GM12878 (cell line): Measurements from ENCODE around the gene SPTBN1. TPM values are rescaled to one million over a fixed set of nuclear protein-coding genes. Genes with fewer than 3 reads are reported as not detected.
A peak's percentile ranks its signal among the peaks of the same experiment; 100 is the strongest.

ENCODE experiments used
- ATAC-seq: fragments of 200-7000 bp; cut with Tn5 transposase; 3 replicates; pipeline ENCODE4 v1.9.1; 2020; ENCODE audit warnings: mild to moderate bottlenecking, moderate library complexity
- BruUV-seq: library from RNA; stranded (reverse); fragments of 400-500 nt; replicated peaks from 2 replicates; lab custom pipeline; 2021; lab: Mats Ljungman, UMichigan
- CTCF ChIA-PET: fragments of 300-600 bp; sonication (Branson Sonifier 250); formaldehyde crosslinking; extraction: SDS; loops from one replicate; lab custom pipeline; 2021; ENCODE audit warnings: inconsistent platforms; lab: Yijun Ruan, JAX
- POLR2A ChIA-PET: fragments of 350-600 bp; formaldehyde crosslinking; extraction: SDS; loops from one replicate; lab custom pipeline; 2021; ENCODE audit warnings: inconsistent platforms; lab: Charles Lee
- RAD21 ChIA-PET: fragments of 300-600 bp; sonication (Branson Sonifier 250); formaldehyde crosslinking; loops from one replicate; lab custom pipeline; 2023; ENCODE audit warnings: antibody characterized with exemption; ENCODE audit not compliant: unreplicated experiment; lab: Charles Lee
- SMC1A ChIA-PET: fragments of 300-600 bp; sonication (Branson Sonifier 250); formaldehyde crosslinking; loops from one replicate; lab custom pipeline; 2023; ENCODE audit not compliant: unreplicated experiment, uncharacterized antibody; lab: Charles Lee
- DNase-seq: peaks from one replicate; pipeline ENCODE4 v3.0.0-alpha.2; 2011; ENCODE audit warnings: low read depth, low spot score
- FAIRE-seq: peaks from 3 replicates; lab custom pipeline; 2011; peaks lifted over from hg19 to GRCh38; lab: Jason Lieb, UNC
- H2AFZ ChIP-seq: 2 replicates; pipeline ENCODE4 v1.6.0; 2011; ENCODE audit warnings: low read depth, low read length, control low read depth; ENCODE audit not compliant: control insufficient read depth
- H3K27ac ChIP-seq: 2 replicates; pipeline ENCODE4 v1.5.1; 2011; ENCODE audit warnings: control low read depth; ENCODE audit not compliant: control insufficient read depth, insufficient read depth
- H3K27me3 ChIP-seq, 2 experiments: replicated peaks in 1 of 2; 2 replicates each; pipeline versions ENCODE4 v1.6.0 to v1.6.1; 2011; ENCODE audit warnings: low read length in 1 of 2; ENCODE audit not compliant: control insufficient read depth in 2 of 2, insufficient read depth in 2 of 2
- H3K36me3 ChIP-seq, 2 experiments: 2 replicates each; pipeline ENCODE4 v1.5.1; 2011; ENCODE audit warnings: low read length in 1 of 2; ENCODE audit not compliant: control insufficient read depth in 2 of 2, insufficient read depth in 2 of 2
- H3K4me1 ChIP-seq: 2 replicates; pipeline ENCODE4 v1.6.1; 2011; ENCODE audit warnings: mild to moderate bottlenecking, low read length, moderate library complexity, mixed read lengths; ENCODE audit not compliant: control insufficient read depth, insufficient read depth
- H3K4me2 ChIP-seq: 2 replicates; pipeline ENCODE4 v1.6.0; 2011; ENCODE audit warnings: control low read depth; ENCODE audit not compliant: control insufficient read depth, insufficient read depth
- H3K4me3 ChIP-seq: fragments of 200-600 bp; sonication (generic); 2 replicates; pipeline ENCODE4 v1.5.1; 2016
- H3K79me2 ChIP-seq: 2 replicates; pipeline ENCODE4 v1.6.0; 2011; ENCODE audit warnings: low read length; ENCODE audit not compliant: control insufficient read depth, insufficient read depth
- H3K9ac ChIP-seq: 2 replicates; pipeline ENCODE4 v1.8.0; 2011; ENCODE audit warnings: low read length, control low read depth, mixed read lengths; ENCODE audit not compliant: control insufficient read depth, insufficient read depth
- H3K9me3 ChIP-seq: replicated peaks from 3 replicates; pipeline ENCODE4 v1.5.1; 2011; ENCODE audit warnings: mild to moderate bottlenecking, low read length; ENCODE audit not compliant: control insufficient read depth, insufficient read depth
- H4K20me1 ChIP-seq: 2 replicates; pipeline ENCODE4 v1.6.0; 2011; ENCODE audit not compliant: control insufficient read depth, insufficient read depth
- ATF7 ChIP-seq: fragments of 450-650 bp; IDR thresholded peaks from 2 replicates; pipeline ENCODE4 v1.6.1; 2016; ENCODE audit warnings: low read depth, mild to moderate bottlenecking
- CREM ChIP-seq: IDR thresholded peaks from 2 replicates; pipeline ENCODE4 v1.6.1; 2014; ENCODE audit warnings: antibody characterized with exemption, low read depth
- MEF2B ChIP-seq: fragments of 450-650 bp; IDR thresholded peaks from 2 replicates; pipeline ENCODE4 v1.6.1; 2018; ENCODE audit warnings: mild to moderate bottlenecking, moderate library complexity; ENCODE audit not compliant: partially characterized antibody, poor library complexity, severe bottlenecking
- PML ChIP-seq: IDR thresholded peaks from 2 replicates; pipeline ENCODE4 v1.6.1; 2012; ENCODE audit warnings: low read length, inconsistent platforms
- RAD51 ChIP-seq: fragments of 450-650 bp; IDR thresholded peaks from 2 replicates; pipeline ENCODE4 v1.6.1; 2016; ENCODE audit warnings: moderate library complexity, mild to moderate bottlenecking, inconsistent platforms
- SMC3 ChIP-seq: IDR thresholded peaks from 2 replicates; pipeline ENCODE4 v1.6.1; 2011; ENCODE audit warnings: low read length, improper control_type of control experiment, borderline replicate concordance
- WGBS: methylation state at CpG from one replicate; pipeline ENCODE4 v1.1.6; 2016; ENCODE audit warnings: low lambda C conversion rate; ENCODE audit not compliant: insufficient replicate concordance, insufficient coverage; ENCODE audit errors: missing lambda C conversion rate; 5-methylcytosine and 5-hydroxymethylcytosine counted together
- in situ Hi-C: fragments of 300-500 bp; cut with MboI; formaldehyde crosslinking; loops from 9 replicates; pipeline ENCODE4 v1.14.3; 2018; ENCODE audit warnings: mixed read lengths
- intact Hi-C: fragments of 100-400 bp; cut with micrococcal nuclease; formaldehyde crosslinking; loops from one replicate; pipeline ENCODE4 v1.14.2; 2022; ENCODE audit not compliant: unreplicated experiment
- polyA plus RNA-seq, 11 experiments: library from polyadenylated mRNA; depleted of rRNA in 4 of 11; unstranded in 6 of 11; stranded (reverse) in 5 of 11; fragments of >200 nt; fragmentation: Nextera tagmentation in 4 of 11; fragmentation: Illumina TruSeq in 1 of 11; extraction: Ambion mirVana in 4 of 11; extraction: Trizol in 1 of 11; gene quantifications; 1 replicate in 1 of 11; 2 replicates in 10 of 11; pipeline versions ENCODE4 v1.2.1 to v1.2.3, GENCODE V29; 2011 to 2016; ENCODE audit warnings: inconsistent platforms in 2 of 11, missing spikeins in 2 of 11, low read depth in 1 of 11
- total RNA-seq, 4 experiments: library from RNA; depleted of rRNA in 3 of 4; stranded (reverse); fragments of >200 nt in 3 of 4; fragmentation: Illumina TruSeq in 1 of 4; extraction: Trizol in 1 of 4; gene quantifications; 2 replicates each; pipeline versions ENCODE4 v1.2.1 to v1.2.3, GENCODE V29; 2013 to 2021

Gene SPTBN1
- total and polyA plus RNA-seq, 10 of the 15 experiments (the other 5 are each of a cell fraction or from before 2014, with no cell fraction given), result 20.6 to 154 (median 76.7) TPM

- H3K36me3 ChIP-seq, result no peaks in the 10 kb centered on the region
- H3K9ac ChIP-seq, result no peak overlapping the region
- no peak overlapping the region for H3K4me2 ChIP-seq
- no peaks in the 10 kb centered on the region for H4K20me1 ChIP-seq
- peaks cover 5% of the 10 kb centered on the region; the same call in 1 of the 2 replicates for H3K4me1 ChIP-seq
- no peaks in the 10 kb centered on the region for H3K79me2 ChIP-seq
- H3K27ac ChIP-seq, result no peak overlapping the region
- CTCF ChIA-PET, result no interaction called here
- no peaks in the 10 kb centered on the region; the same call in 2 of the 3 replicates for H3K9me3 ChIP-seq
- 80% methylated on average over 4 of the region's 4 CpGs for WGBS
- SMC1A ChIA-PET, result interaction anchor here (0.6 to 1.4 kb wide), 2 partner anchors 14 to 18 kb away, joined by 3 to 4 read pairs; no protein-coding TSS in a partner anchor
- DNase-seq (no peak), FAIRE-seq (no peak), ATAC-seq (no peak)
- intact Hi-C loops (no loop called here), in situ Hi-C loops (no loop called here)
- no TSS peak for BruUV-seq
- RAD21 ChIA-PET, result interaction anchor here (0.6 kb wide), 2 partner anchors 215 to 381 kb away, joined by 3 read pairs; no protein-coding TSS in a partner anchor
- H2AFZ ChIP-seq, result no peak overlapping the region
- H3K4me3 ChIP-seq, result no peak overlapping the region
- no peaks in the 10 kb centered on the region for H3K27me3 ChIP-seq
- POLR2A ChIA-PET, result no interaction called here
- TF ChIP-seq ATF7 (no peak), RAD51 (no peak), PML (no peak), SMC3 (no peak)
- TF ChIP-seq, all 136 proteins: peak for 0
These were observed 10.7 kb downstream of the SPTBN1 start for GRCh38 chr2:54466870-54467269.

- Histone ChIP-seq H3K4me3 (no peak overlapping the region), H3K27me3 (no peaks in the 10 kb centered on the region), H3K4me2 (no peak overlapping the region), H3K4me1 (peaks cover 5% of the 10 kb centered on the region; the same call in 1 of the 2 replicates), H2AFZ (no peak overlapping the region), H3K79me2 (no peaks in the 10 kb centered on the region), H3K36me3 (no peaks in the 10 kb centered on the region), H4K20me1 (no peaks in the 10 kb centered on the region), H3K27ac (no peak overlapping the region), H3K9ac (no peak overlapping the region), H3K9me3 (no peaks in the 10 kb centered on the region; the same call in 2 of the 3 replicates)
- TF ChIP-seq CREM (no peak), MEF2B (peak; percentile 79)
- ChIA-PET RAD21 (interaction anchor here (1.0 to 1.4 kb wide), 3 partner anchors 11 to 133 kb away, joined by 3 to 7 read pairs (median 3); no protein-coding TSS in a partner anchor), SMC1A (interaction anchor here (1.2 to 1.9 kb wide), 4 partner anchors 8 to 236 kb away, joined by 3 to 15 read pairs (median 4); no protein-coding TSS in a partner anchor), CTCF (interaction anchor here (1.0 to 2.0 kb wide), 5 partner anchors 8 to 236 kb away, joined by 3 to 5 read pairs (median 3); no protein-coding TSS in a partner anchor), POLR2A (interaction anchor here (0.9 to 1.7 kb wide), 4 partner anchors 10 to 500 kb away, joined by 3 to 8 read pairs (median 5); no protein-coding TSS in a partner anchor)
- WGBS, result 67% methylated on average over 2 of the region's 2 CpGs
- intact Hi-C loops (no loop called here), in situ Hi-C loops (no loop called here)
- ATAC-seq (no peak), FAIRE-seq (no peak), DNase-seq (no peak)
- BruUV-seq, result no TSS peak
These were observed 12.5 kb downstream of the SPTBN1 start for GRCh38 chr2:54468673-54469072.
